Right renal pelvis (tissue), 4 donors: Measurements from ENCODE around the gene URB2. TPM values are rescaled to one million over a fixed set of nuclear protein-coding genes. Genes with fewer than 3 reads are reported as not detected.
"Not testable (repeated sequence)": the region's sequence is repeated elsewhere in the genome, so short reads cannot be mapped to it uniquely, and the experiment has no call there.

ENCODE experiments used
- DNase-seq, 4 donors: peaks; one replicate each; pipeline ENCODE4 v3.0.0-alpha.2; 2013; ENCODE audit warnings: low read depth in 4 of 4, low spot score in 3 of 4, missing footprints in 1 of 4
- polyA plus RNA-seq, 4 donors: library from polyadenylated mRNA; unstranded; fragments of 120-200 nt; gene quantifications; one replicate each; pipeline ENCODE4 v1.2.1, GENCODE V29; 2013; ENCODE audit not compliant: insufficient read length in 4 of 4

The URB2 gene
- polyA plus RNA-seq, 4 donors = 6.9 to 8.2 (median 7.9) TPM

DNA sequence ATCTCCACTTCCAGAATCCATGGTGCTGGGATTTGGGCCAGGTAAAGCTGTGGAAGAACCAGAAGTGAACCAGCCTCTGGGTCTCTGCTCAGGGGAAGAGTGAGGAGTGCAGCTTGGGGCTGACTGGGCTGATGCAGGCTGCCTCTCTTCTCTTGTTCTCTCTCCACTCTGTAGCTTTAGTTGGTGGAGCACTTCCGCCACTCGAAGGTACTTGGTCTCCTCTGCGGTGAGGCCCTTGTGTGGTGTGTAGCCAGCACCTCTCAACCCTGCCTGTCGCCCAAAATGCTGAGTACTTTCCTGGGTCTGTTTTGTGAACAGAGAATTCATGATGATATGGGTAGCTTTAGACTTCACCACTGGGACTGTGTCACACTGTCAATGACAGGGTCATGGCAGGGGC is 63.2 kb downstream of the URB2 start:
- no peak for DNase-seq

DNA sequence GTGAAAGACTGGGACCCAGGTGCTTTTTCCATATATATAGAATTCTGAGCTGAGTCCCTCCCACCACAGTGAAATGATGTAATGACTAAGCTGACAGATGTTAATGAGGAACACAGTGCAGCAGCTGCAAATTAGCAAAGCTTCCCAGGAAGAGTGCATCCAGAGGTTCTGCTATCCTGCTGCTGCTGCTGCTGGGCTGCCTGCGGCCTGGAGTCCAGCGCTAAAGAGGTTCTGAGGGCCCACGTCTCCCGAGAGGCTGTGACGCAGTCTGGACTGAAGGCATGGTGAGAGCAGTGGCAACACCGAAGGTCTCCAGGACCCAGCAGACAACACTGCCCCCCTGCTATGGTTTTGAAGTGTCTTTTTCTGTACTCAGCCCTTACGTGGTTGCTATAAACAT is 63.9 kb downstream of the URB2 start:
- DNase-seq = no peak

DNA sequence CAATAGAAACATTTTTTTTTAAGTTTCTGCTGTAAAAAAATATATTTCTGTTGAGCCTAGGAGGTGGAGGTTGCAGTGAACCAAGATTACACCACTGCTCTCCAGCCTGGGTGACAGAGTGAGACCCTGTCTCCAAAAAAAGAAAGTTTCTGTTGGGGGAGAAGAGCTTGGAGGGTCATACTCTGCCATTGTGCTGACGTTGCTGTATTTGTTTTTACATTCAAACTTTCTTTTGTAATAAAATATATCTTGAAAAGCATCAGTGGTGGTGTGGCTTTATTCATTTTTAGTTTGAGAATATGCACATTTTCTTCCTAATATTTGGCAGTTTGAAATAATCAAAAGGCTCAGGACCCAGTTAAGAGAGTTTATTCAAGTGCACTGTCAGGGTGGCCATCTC is 64.6 kb downstream of the URB2 start:
- no peak for DNase-seq

DNA sequence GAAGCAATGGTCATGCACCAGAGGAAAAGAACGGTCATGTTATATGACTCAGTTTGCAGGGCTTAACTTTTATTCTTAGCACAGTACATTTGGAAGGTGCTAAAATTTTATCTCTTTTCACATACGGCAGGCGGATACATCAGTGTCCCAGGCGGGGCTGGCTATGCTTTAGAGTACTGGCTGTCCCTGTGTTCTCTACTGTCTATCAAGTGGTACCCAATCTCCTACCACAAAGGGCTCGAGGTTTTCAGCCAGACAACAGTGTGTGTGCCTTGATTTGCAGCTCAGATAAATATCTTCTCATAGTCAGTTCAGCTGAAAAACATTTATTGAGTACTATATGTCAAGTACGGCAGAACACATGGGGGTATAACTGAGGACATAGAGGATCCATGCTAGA is 65.3 kb downstream of the URB2 start:
- DNase-seq = no peak

DNA sequence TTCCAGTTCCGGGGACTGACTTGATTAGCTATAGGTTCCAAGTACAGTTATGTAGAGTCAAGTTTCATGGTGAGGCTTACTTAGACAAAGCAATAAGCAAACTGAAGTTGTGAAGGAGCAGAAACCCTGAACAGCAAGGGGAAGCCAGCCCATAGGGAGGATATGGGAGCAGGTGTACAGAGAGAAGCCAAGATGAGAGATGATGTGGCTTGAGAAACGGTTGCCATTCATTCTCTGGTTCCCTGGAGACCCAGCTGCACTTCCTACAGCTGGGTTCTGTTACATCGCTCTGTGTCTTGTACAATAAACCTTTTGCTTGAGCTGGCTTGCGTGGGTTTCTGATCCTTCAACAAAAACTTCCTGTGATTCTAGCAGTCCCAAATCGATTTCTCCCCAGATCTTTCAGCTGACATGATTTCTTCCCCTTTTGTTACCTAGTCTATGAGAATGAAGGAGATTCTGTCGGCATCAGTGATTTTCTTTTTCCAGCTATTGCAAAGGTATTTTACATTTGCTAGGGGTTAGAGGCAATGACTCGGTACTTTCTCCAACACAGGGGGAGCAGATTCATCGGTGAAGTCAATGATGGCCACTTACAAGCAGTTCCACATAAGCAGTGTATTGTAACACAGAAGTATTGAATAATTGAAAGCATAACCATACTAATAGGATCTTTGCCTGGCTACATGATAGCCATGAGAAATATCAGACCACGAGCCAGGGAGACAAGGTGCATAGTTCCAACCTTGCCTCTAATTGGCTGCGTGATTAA is 67.3 kb downstream of the URB2 start:
- DNase-seq = no peak

DNA sequence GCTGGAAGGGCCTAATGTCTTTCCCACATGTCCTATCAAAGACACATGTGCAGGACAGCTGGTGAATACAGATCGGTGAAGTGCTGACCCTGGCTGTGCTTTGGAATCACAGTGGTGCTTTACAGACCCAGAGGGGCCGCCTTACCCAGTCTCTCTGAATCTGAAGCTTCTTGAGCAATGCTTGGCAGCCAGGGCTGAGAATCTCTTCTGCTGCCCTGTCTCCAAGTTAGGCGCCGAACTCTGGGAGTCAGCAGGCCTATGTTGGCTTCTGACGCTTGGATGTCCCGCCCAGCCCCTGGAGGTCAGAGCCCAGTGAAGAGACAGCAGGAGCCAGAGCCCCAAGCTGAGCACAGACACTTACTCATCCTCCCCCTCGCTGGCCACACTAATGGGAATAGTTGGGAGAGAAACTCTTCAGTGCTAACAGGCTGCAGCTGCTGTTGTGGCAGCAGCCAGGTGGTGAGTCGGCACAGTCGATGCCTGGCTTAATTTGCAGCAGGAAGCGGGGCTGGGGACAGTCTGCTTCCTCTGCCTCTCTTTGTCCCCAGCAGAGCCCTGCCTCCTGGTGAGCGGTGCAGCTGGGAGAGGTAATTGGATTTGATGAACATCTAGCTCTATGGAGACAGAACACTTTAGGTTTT is 68.1 kb downstream of the URB2 start:
- DNase-seq = peak in 2 of 4 donors; percentile 25 to 33

DNA sequence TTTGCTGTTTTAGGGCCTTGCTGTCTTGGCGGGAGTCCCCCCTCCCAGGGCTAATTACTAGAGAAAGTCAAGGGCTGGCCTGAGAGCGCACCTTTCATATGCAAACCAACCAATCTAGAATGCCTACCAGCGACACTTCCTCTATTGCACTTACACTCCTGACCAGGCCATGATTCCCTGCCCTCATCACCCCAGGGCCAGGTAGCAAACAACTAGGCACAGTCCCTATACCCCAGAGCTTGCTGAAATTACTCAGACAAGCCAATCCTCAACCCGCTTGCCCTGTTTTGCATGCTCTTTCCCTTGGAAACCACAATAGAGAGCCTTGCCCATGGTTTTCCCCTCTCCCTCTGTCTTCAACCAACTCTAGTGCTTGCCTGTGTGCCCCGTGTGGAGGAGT is 70.3 kb downstream of the URB2 start:
- no peak for DNase-seq

DNA sequence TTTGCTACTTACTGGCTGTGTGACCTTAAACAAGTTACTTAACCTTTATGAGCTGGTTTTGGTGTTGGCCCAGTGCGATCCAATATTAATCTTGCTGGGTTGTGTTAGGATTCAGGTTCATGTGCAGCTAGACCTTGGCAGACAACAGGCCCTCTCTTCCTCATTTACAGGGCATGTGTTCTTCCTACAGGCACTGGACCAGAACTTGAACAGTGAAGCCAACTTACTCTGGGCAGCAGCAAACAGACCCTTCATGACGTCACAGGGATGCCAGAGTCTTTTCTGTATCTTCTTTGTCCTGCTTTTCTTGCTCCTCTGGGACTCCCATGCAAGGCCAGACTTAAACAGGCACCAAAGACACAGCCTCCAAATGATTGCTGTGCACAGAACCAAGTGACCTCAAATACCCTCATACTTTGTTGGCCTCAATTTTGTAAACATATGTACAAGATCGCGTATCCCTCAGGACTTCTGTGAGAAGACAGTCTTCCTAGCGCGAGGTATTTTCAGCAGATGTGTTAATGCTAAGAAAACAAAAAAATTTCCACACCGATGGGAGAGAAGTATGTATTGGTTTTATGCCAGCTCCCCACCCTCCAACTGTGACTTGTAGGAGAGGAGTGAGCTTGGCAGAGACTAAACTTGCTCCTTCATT is 73.7 kb downstream of the URB2 start:
- no peak for DNase-seq

DNA sequence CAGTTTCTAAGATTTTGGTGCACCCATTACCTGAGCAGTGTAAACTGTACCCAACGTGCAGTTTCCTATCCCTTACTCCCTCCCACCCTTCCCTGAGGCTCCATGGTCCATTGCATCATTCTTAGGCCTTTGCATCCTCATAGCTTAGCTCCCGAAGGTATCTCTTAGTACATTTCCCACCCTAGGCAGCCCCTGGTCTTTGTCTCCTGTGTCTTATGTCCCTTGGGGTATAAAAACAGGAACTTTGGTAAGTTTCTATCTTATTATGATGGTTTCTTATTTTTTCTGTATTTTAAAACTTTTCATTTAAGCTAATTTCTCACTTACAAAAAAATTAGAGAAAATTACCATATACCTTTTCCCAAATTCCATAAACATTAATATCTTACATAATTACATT is 78.1 kb downstream of the URB2 start:
- DNase-seq = no peak

DNA sequence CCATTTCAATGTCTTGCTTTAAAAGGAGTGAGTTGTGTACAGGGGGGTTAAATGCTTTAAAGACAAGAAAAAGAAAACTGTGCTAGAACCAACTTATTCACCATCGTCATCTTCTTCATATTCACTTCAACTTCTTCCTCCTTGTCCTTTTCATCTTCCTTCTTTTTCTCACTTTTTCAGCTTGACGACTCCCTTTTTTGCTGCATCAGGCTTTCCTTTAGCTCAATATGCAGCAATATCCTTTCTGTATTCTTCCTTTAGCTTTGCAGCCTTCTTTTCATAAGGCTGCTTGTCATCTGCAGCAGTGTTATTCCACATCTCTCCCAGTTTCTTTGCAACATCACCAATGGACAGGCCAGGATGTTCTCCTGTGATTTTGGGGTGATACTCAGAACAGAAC is 79.1 kb downstream of the URB2 start:
- DNase-seq = not testable (repeated sequence)

DNA sequence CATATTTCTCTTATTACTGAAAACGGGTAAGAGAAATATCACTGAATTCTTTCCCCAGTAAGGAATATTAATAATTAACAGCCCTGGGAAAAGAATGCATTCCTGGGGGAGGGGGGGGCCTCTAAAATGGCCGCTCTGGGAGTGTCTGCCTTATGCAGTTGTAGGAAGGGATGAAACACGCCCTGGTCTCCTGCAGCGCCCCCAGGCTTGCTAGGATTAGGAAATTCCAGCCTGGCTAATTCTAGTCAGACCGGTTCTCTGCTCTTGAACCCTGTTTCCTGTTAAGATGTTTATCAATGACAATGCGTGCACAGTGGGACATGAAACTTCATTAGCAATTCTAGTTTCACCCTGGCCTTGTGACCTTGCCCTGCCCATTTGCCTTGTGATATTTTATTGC is 81.1 kb downstream of the URB2 start:
- not testable (repeated sequence) for DNase-seq

DNA sequence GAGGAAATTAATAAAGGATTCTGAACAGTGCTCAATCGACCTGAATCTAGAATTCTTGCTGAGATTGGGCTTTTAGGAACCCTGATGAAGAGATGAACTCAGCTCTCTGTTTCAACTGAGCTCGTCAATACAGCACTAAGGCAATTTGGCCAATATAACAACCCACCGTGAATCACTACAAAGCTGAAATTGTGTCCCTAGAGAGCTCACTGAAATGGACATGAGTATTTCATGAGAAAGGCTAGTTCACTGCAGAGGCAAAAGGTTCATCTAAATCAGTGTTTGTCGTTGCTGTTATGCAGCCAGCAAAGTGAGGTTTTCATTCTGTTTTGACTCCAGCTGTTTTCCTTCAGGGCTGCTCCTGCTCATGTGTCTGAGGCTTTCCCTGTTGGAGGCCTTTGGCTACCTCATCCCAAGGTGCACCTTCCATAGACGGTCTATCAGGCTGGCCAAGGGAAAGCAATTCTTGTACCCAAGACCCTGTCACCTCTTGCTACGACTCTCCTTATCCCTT is 83.5 kb downstream of the URB2 start:
- no peak for DNase-seq

Other genes with a start within 250 kb of the URB2 start
- gene ACTA1, start 192.2 kb upstream of the URB2 start, polyA plus RNA-seq = 1 to 10 TPM in 2 of 4 donors, under 1 TPM in 2; 0.77 to 1.5 (median 1.1) TPM
- 10 to 100 TPM; 44.7 to 53.1 (median 49.2) TPM for gene NUP133, start 117.9 kb upstream of the URB2 start, polyA plus RNA-seq
- 10 to 100 TPM; 20.2 to 24.7 (median 22.0) TPM for gene ABCB10, start 67.5 kb upstream of the URB2 start, polyA plus RNA-seq
- gene TAF5L, start 125 bp upstream of the URB2 start, polyA plus RNA-seq = 10 to 100 TPM; 17.3 to 21.2 (median 19.5) TPM